Measurements from ENCODE around the gene FAM20B.
A peak's percentile ranks its signal among the peaks of the same experiment; 100 is the strongest.

The FAM20B gene

GRCh38 chr1:179002552-179003345 is 22.9 kb upstream of the FAM20B start:
- Histone ChIP-seq H3K27me3 (ENCODE audit: control insufficient read depth in 5 of 5, insufficient read depth in 4 of 5, low read length in 5 of 5) (no peaks in the 10 kb centered on the region), H3K36me3 (ENCODE audit: control insufficient read depth in 5 of 5, insufficient read depth in 5 of 5, low read length in 5 of 5) (no peaks in the 10 kb centered on the region), H3K9ac (ENCODE audit: low read length in 5 of 5) (peak overlapping the region in 3 of 5 donors; percentile 8 to 56 (median 54)), H3K4me3 (ENCODE audit: low read depth in 1 of 5, low read length in 5 of 5) (peak overlapping the region in 2 of 5 donors; percentile 11 to 37), H3K4me1 (ENCODE audit: control insufficient read depth in 5 of 5, insufficient read depth in 5 of 5, low read length in 5 of 5) (peaks cover 0 to 10% (median 9%) of the 10 kb centered on the region in 5 donors), H3K27ac (ENCODE audit: low read depth, low read length) (no peak overlapping the region), H3K9me3 (ENCODE audit: control insufficient read depth in 5 of 5, low read length in 5 of 5) (no peaks in the 10 kb centered on the region)

- no peaks in the 10 kb centered on the region for H3K27me3 ChIP-seq (ENCODE audit: control insufficient read depth in 5 of 5, insufficient read depth in 4 of 5, low read length in 5 of 5)
- H3K9ac ChIP-seq (ENCODE audit: low read length in 5 of 5), result no peak overlapping the region
- H3K9me3 ChIP-seq (ENCODE audit: control insufficient read depth in 5 of 5, low read length in 5 of 5), result no peaks in the 10 kb centered on the region
- peaks cover 0 to 10% (median 10%) of the 10 kb centered on the region in 5 donors for H3K4me1 ChIP-seq (ENCODE audit: control insufficient read depth in 5 of 5, insufficient read depth in 5 of 5, low read length in 5 of 5)
- no peak overlapping the region for H3K27ac ChIP-seq (ENCODE audit: low read depth, low read length)
- no peaks in the 10 kb centered on the region for H3K36me3 ChIP-seq (ENCODE audit: control insufficient read depth in 5 of 5, insufficient read depth in 5 of 5, low read length in 5 of 5)
- no peak overlapping the region for H3K4me3 ChIP-seq (ENCODE audit: low read depth in 1 of 5, low read length in 5 of 5)
Measured at GRCh38 chr1:179003512-179004066, 22.1 kb upstream of the FAM20B start.

DNA sequence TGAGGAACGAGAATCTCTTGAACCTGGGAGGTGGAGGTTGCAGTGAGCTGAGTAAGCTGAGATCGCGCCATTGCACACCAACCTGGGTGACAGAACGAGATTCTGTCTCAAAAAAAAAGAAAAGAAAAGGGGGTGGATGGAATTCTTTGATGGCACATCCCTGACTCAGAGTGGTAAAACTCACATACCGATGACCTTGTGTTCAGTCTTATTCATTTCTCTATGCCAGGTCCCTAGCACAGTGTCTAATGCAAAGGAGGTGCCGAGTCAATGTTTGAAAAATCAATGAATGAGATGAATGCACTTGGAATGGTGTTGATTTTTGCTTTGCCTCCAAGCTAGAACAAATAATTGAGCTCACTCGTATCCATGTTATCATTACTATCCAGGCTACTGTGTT is 18.5 kb upstream of the FAM20B start:
- no peaks in the 10 kb centered on the region for H3K9me3 ChIP-seq (ENCODE audit: control insufficient read depth in 5 of 5, low read length in 5 of 5)

DNA sequence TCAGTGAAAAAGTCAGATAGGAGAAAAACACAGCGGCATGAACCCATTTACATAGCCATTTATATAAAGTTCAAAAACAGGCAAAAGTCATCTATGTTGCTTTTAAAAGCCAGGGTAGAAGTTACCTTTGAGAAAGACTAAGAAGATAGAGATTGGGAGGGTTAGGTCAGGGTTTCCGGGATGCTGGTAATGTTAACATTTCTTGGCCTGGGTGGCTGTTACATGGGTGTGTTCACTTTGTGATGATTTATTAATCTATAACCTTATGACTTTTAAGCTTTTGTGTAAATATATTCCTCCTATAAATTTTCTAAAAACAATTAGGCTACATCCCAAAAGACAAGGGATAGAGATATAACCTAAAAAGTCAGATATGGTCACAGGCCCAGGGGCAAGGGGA is 15.0 kb upstream of the FAM20B start:
- H3K27me3 ChIP-seq (ENCODE audit: control insufficient read depth in 5 of 5, insufficient read depth in 4 of 5, low read length in 5 of 5), result no peaks in the 10 kb centered on the region
- H3K9ac ChIP-seq (ENCODE audit: low read length in 5 of 5), result no peak overlapping the region
- H3K9me3 ChIP-seq (ENCODE audit: control insufficient read depth in 5 of 5, low read length in 5 of 5), result no peaks in the 10 kb centered on the region
- H3K4me1 ChIP-seq (ENCODE audit: control insufficient read depth in 5 of 5, insufficient read depth in 5 of 5, low read length in 5 of 5), result peaks cover 2 to 30% (median 20%) of the 10 kb centered on the region in 5 donors
- no peaks in the 10 kb centered on the region for H3K36me3 ChIP-seq (ENCODE audit: control insufficient read depth in 5 of 5, insufficient read depth in 5 of 5, low read length in 5 of 5)
- no peak overlapping the region for H3K4me3 ChIP-seq (ENCODE audit: low read depth in 1 of 5, low read length in 5 of 5)
- H3K27ac ChIP-seq (ENCODE audit: low read depth, low read length), result no peak overlapping the region

More for the DNA sequence above, 18.5 kb upstream of the FAM20B start:
- H3K27me3 ChIP-seq (ENCODE audit: control insufficient read depth in 5 of 5, insufficient read depth in 4 of 5, low read length in 5 of 5), result no peaks in the 10 kb centered on the region
- H3K9ac ChIP-seq (ENCODE audit: low read length in 5 of 5), result no peak overlapping the region
- no peaks in the 10 kb centered on the region for H3K36me3 ChIP-seq (ENCODE audit: control insufficient read depth in 5 of 5, insufficient read depth in 5 of 5, low read length in 5 of 5)
- H3K4me1 ChIP-seq (ENCODE audit: control insufficient read depth in 5 of 5, insufficient read depth in 5 of 5, low read length in 5 of 5), result peaks cover 0 to 25% (median 22%) of the 10 kb centered on the region in 5 donors
- no peak overlapping the region for H3K4me3 ChIP-seq (ENCODE audit: low read depth in 1 of 5, low read length in 5 of 5)
- H3K27ac ChIP-seq (ENCODE audit: low read depth, low read length), result no peak overlapping the region

DNA sequence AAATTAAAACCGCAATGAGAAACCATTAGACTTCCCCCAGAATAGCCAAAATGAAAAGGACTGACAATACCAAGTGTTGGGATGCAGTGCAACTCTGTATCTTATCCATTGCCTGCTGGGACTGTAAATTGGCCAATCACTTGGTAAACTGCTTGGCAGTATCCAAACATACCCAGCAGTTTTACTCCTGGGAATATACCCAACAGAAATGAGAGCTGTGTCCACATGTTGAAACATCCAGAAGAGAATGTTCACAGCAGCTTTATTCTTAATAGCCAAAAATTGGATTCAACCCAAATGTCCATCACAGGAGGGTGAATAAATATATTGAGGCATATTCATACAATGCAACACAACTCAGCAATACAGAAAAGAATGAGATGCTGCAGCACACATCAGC is 13.7 kb upstream of the FAM20B start:
- no peak overlapping the region for H3K4me3 ChIP-seq (ENCODE audit: low read depth in 1 of 5, low read length in 5 of 5)
- H3K9ac ChIP-seq (ENCODE audit: low read length in 5 of 5), result no peak overlapping the region
- no peaks in the 10 kb centered on the region for H3K27me3 ChIP-seq (ENCODE audit: control insufficient read depth in 5 of 5, insufficient read depth in 4 of 5, low read length in 5 of 5)
- no peak overlapping the region for H3K27ac ChIP-seq (ENCODE audit: low read depth, low read length)
- peaks cover 3 to 40% (median 32%) of the 10 kb centered on the region in 5 donors for H3K4me1 ChIP-seq (ENCODE audit: control insufficient read depth in 5 of 5, insufficient read depth in 5 of 5, low read length in 5 of 5)
- H3K9me3 ChIP-seq (ENCODE audit: control insufficient read depth in 5 of 5, low read length in 5 of 5), result no peaks in the 10 kb centered on the region
- no peaks in the 10 kb centered on the region for H3K36me3 ChIP-seq (ENCODE audit: control insufficient read depth in 5 of 5, insufficient read depth in 5 of 5, low read length in 5 of 5)

GRCh38 chr1:179014123-179014522 is 11.6 kb upstream of the FAM20B start:
- Histone ChIP-seq H3K36me3 (ENCODE audit: control insufficient read depth in 5 of 5, insufficient read depth in 5 of 5, low read length in 5 of 5) (no peaks in the 10 kb centered on the region), H3K27ac (ENCODE audit: low read depth, low read length) (no peak overlapping the region), H3K27me3 (ENCODE audit: control insufficient read depth in 5 of 5, insufficient read depth in 4 of 5, low read length in 5 of 5) (no peaks in the 10 kb centered on the region), H3K4me1 (ENCODE audit: control insufficient read depth in 5 of 5, insufficient read depth in 5 of 5, low read length in 5 of 5) (peaks cover 3 to 50% (median 45%) of the 10 kb centered on the region in 5 donors), H3K9me3 (ENCODE audit: control insufficient read depth in 5 of 5, low read length in 5 of 5) (no peaks in the 10 kb centered on the region), H3K4me3 (ENCODE audit: low read depth in 1 of 5, low read length in 5 of 5) (no peak overlapping the region), H3K9ac (ENCODE audit: low read length in 5 of 5) (no peak overlapping the region)

- Histone ChIP-seq H3K4me3 (ENCODE audit: low read depth in 1 of 5, low read length in 5 of 5) (no peak overlapping the region), H3K36me3 (ENCODE audit: control insufficient read depth in 5 of 5, insufficient read depth in 5 of 5, low read length in 5 of 5) (no peaks in the 10 kb centered on the region), H3K27me3 (ENCODE audit: control insufficient read depth in 5 of 5, insufficient read depth in 4 of 5, low read length in 5 of 5) (no peaks in the 10 kb centered on the region)
Measured at GRCh38 chr1:179015396-179015795, 10.3 kb upstream of the FAM20B start.

GRCh38 chr1:179016706-179017382 is 8.8 kb upstream of the FAM20B start:
- H3K27ac ChIP-seq (ENCODE audit: low read depth, low read length), result peak overlapping the region; percentile 66
- H3K4me3 ChIP-seq (ENCODE audit: low read depth in 1 of 5, low read length in 5 of 5), result peak overlapping the region in 3 of 5 donors; percentile 5 to 53 (median 12)
- H3K9me3 ChIP-seq (ENCODE audit: control insufficient read depth in 5 of 5, low read length in 5 of 5), result no peaks in the 10 kb centered on the region
- no peaks in the 10 kb centered on the region for H3K36me3 ChIP-seq (ENCODE audit: control insufficient read depth in 5 of 5, insufficient read depth in 5 of 5, low read length in 5 of 5)
- H3K4me1 ChIP-seq (ENCODE audit: control insufficient read depth in 5 of 5, insufficient read depth in 5 of 5, low read length in 5 of 5), result peaks cover 3 to 54% (median 44%) of the 10 kb centered on the region in 5 donors
- no peaks in the 10 kb centered on the region for H3K27me3 ChIP-seq (ENCODE audit: control insufficient read depth in 5 of 5, insufficient read depth in 4 of 5, low read length in 5 of 5)
- peak overlapping the region in 2 of 5 donors; percentile 17 to 38 for H3K9ac ChIP-seq (ENCODE audit: low read length in 5 of 5)

More at GRCh38 chr1:179015396-179015795, 10.3 kb upstream of the FAM20B start:
- Histone ChIP-seq H3K9ac (ENCODE audit: low read length in 5 of 5) (no peak overlapping the region), H3K27ac (ENCODE audit: low read depth, low read length) (no peak overlapping the region), H3K4me1 (ENCODE audit: control insufficient read depth in 5 of 5, insufficient read depth in 5 of 5, low read length in 5 of 5) (peaks cover 3 to 54% (median 42%) of the 10 kb centered on the region in 5 donors), H3K9me3 (ENCODE audit: control insufficient read depth in 5 of 5, low read length in 5 of 5) (no peaks in the 10 kb centered on the region)

- H3K9ac ChIP-seq (ENCODE audit: low read length in 5 of 5), result peak overlapping the region in 3 of 5 donors; percentile 11 to 38 (median 12)
- no peaks in the 10 kb centered on the region for H3K27me3 ChIP-seq (ENCODE audit: control insufficient read depth in 5 of 5, insufficient read depth in 4 of 5, low read length in 5 of 5)
- peak overlapping the region in 4 of 5 donors; percentile 5 to 53 (median 28) for H3K4me3 ChIP-seq (ENCODE audit: low read depth in 1 of 5, low read length in 5 of 5)
- H3K4me1 ChIP-seq (ENCODE audit: control insufficient read depth in 5 of 5, insufficient read depth in 5 of 5, low read length in 5 of 5), result peaks cover 3 to 54% (median 43%) of the 10 kb centered on the region in 5 donors
- no peaks in the 10 kb centered on the region for H3K36me3 ChIP-seq (ENCODE audit: control insufficient read depth in 5 of 5, insufficient read depth in 5 of 5, low read length in 5 of 5)
- no peaks in the 10 kb centered on the region for H3K9me3 ChIP-seq (ENCODE audit: control insufficient read depth in 5 of 5, low read length in 5 of 5)
- H3K27ac ChIP-seq (ENCODE audit: low read depth, low read length), result peak overlapping the region; percentile 66
Measured at GRCh38 chr1:179017383-179018326, 8.0 kb upstream of the FAM20B start.
